Measurements from ENCODE around the gene UBE3D.

UBE3D gene

GRCh38 chr6:83044091-83044768 is 21.4 kb downstream of the UBE3D start (continued):
- TF ChIP-seq CSRNP3 (CRISPR knock-in tag; IDR thresholded peaks at IDR 0.05) (no peak), TOX (CRISPR knock-in tag; IDR thresholded peaks at IDR 0.05; ENCODE audit: borderline replicate concordance) (no peak), POU6F1 (CRISPR knock-in tag; IDR thresholded peaks at IDR 0.05; ENCODE audit: borderline replicate concordance, low read depth) (no peak)

GRCh38 chr6:83042467-83043053 is 23.1 kb downstream of the UBE3D start:
- ATAC-seq = no peak
- TF ChIP-seq BACH2 (CRISPR knock-in tag; IDR thresholded peaks at IDR 0.05; ENCODE audit: borderline replicate concordance) = no peak
- no peak for TF ChIP-seq ZNF70 (CRISPR knock-in tag; IDR thresholded peaks at IDR 0.05)
- TF ChIP-seq ZNF565 (CRISPR knock-in tag; conservative IDR thresholded peaks at IDR 0.05; ENCODE audit: low read depth) = no peak
- no peak for TF ChIP-seq PATZ1 (CRISPR knock-in tag; IDR thresholded peaks at IDR 0.05; ENCODE audit: borderline replicate concordance)
- no peak for TF ChIP-seq ZFP3 (CRISPR knock-in tag; IDR thresholded peaks at IDR 0.05)
- TF ChIP-seq PPARA (CRISPR knock-in tag; IDR thresholded peaks at IDR 0.05; ENCODE audit: borderline replicate concordance) = no peak
- TF ChIP-seq TOX (CRISPR knock-in tag; IDR thresholded peaks at IDR 0.05; ENCODE audit: borderline replicate concordance) = no peak
- TF ChIP-seq CREB5 (CRISPR knock-in tag; IDR thresholded peaks at IDR 0.05; ENCODE audit: low read depth) = no peak
- TF ChIP-seq CSRNP3 (CRISPR knock-in tag; IDR thresholded peaks at IDR 0.05) = no peak
- no peak for TF ChIP-seq TSHZ2 (CRISPR knock-in tag; IDR thresholded peaks at IDR 0.05)

GRCh38 chr6:83038246-83038645 is 27.4 kb downstream of the UBE3D start:
- ATAC-seq = no peak
- no peak for TF ChIP-seq CSDC2 (CRISPR knock-in tag; IDR thresholded peaks at IDR 0.05)
- no peak for TF ChIP-seq GLIS3 (CRISPR knock-in tag; IDR thresholded peaks at IDR 0.05)
- no peak for TF ChIP-seq BACH2 (CRISPR knock-in tag; IDR thresholded peaks at IDR 0.05; ENCODE audit: borderline replicate concordance)
- TF ChIP-seq ZNF565 (CRISPR knock-in tag; conservative IDR thresholded peaks at IDR 0.05; ENCODE audit: low read depth) = no peak
- TF ChIP-seq ZNF70 (CRISPR knock-in tag; IDR thresholded peaks at IDR 0.05) = no peak

GRCh38 chr6:83031689-83032088 is 34.0 kb downstream of the UBE3D start:
- no peak for ATAC-seq
- no peak for TF ChIP-seq ZFP30 (CRISPR knock-in tag; IDR thresholded peaks at IDR 0.05)
- TF ChIP-seq ZC3H10 (CRISPR knock-in tag; IDR thresholded peaks at IDR 0.05) = no peak
- TF ChIP-seq POU6F1 (CRISPR knock-in tag; IDR thresholded peaks at IDR 0.05; ENCODE audit: borderline replicate concordance, low read depth) = no peak
- no peak for TF ChIP-seq SNAI2 (CRISPR knock-in tag; IDR thresholded peaks at IDR 0.05)

Data from SK-N-SH treated with all-trans-retinoic acid at 6 μM for 48 hours (cell line).